Trophoblast cell (in vitro differentiated cells and primary cell): ENCODE measurements around the gene PHIP.

Experiments used
- DNase-seq, 2 donors: peaks; one replicate each; pipeline ENCODE4 v3.0.0-alpha.2; 2016
- H2AFZ ChIP-seq: 2 replicates; pipeline ENCODE4 v1.6.1; 2013; ENCODE audit warnings: low read length, moderate library complexity, mild to moderate bottlenecking; ENCODE audit not compliant: insufficient read depth, poor library complexity
- H2AK5ac ChIP-seq: 2 replicates; pipeline ENCODE4 v1.6.1; 2013; ENCODE audit warnings: mild to moderate bottlenecking, low read length
- H2BK120ac ChIP-seq: 2 replicates; pipeline ENCODE4 v1.6.1; 2013; ENCODE audit warnings: low read length, mild to moderate bottlenecking, moderate library complexity; ENCODE audit not compliant: insufficient read depth, poor library complexity
- H2BK12ac ChIP-seq: 2 replicates; pipeline ENCODE4 v1.6.1; 2013; ENCODE audit warnings: mild to moderate bottlenecking, low read length, moderate library complexity
- H2BK5ac ChIP-seq: 2 replicates; pipeline ENCODE4 v1.6.1; 2013; ENCODE audit warnings: low read length, low read depth, moderate library complexity, mild to moderate bottlenecking; ENCODE audit not compliant: poor library complexity
- H3K14ac ChIP-seq: 2 replicates; pipeline ENCODE4 v1.6.1; 2013; ENCODE audit warnings: mild to moderate bottlenecking, low read length
- H3K18ac ChIP-seq: 2 replicates; pipeline ENCODE4 v1.6.1; 2013; ENCODE audit warnings: mild to moderate bottlenecking, low read length
- H3K23ac ChIP-seq: 2 replicates; pipeline ENCODE4 v1.6.1; 2013; ENCODE audit warnings: low read length
- H3K27ac ChIP-seq: 2 replicates; pipeline ENCODE4 v1.5.1; 2013; ENCODE audit warnings: low read depth, mild to moderate bottlenecking, inconsistent platforms, low read length, moderate library complexity
- H3K27me3 ChIP-seq: 2 replicates; pipeline ENCODE4 v1.6.1; 2013; ENCODE audit warnings: inconsistent platforms, mild to moderate bottlenecking, low read length, moderate library complexity; ENCODE audit not compliant: insufficient read depth
- H3K36me3 ChIP-seq, 2 experiments: 1 replicate in 1 of 2; 2 replicates in 1 of 2; pipeline ENCODE4 v1.6.1; 2013; ENCODE audit warnings: low read length in 2 of 2, mild to moderate bottlenecking in 2 of 2, moderate library complexity in 1 of 2; ENCODE audit not compliant: insufficient read depth in 2 of 2, control insufficient read depth in 1 of 2
- H3K4ac ChIP-seq: 2 replicates; pipeline ENCODE4 v1.6.1; 2013; ENCODE audit warnings: low read depth, mild to moderate bottlenecking, low read length, moderate library complexity
- H3K4me1 ChIP-seq, 2 experiments: 1 replicate in 1 of 2; 2 replicates in 1 of 2; pipeline ENCODE4 v1.6.1; 2013; ENCODE audit warnings: low read length in 2 of 2, mild to moderate bottlenecking in 2 of 2, moderate library complexity in 1 of 2; ENCODE audit not compliant: insufficient read depth in 2 of 2, control insufficient read depth in 1 of 2
- H3K4me2 ChIP-seq: 2 replicates; pipeline ENCODE4 v1.6.1; 2013; ENCODE audit warnings: inconsistent platforms, mild to moderate bottlenecking, low read length, moderate library complexity
- H3K4me3 ChIP-seq: 2 replicates; pipeline ENCODE4 v1.5.1; 2013; ENCODE audit warnings: mild to moderate bottlenecking, low read depth, low read length, inconsistent platforms
- H3K79me1 ChIP-seq: one replicate; pipeline ENCODE4 v1.6.1; 2013; ENCODE audit warnings: low read length
- H3K79me2 ChIP-seq: 2 replicates; pipeline ENCODE4 v1.6.1; 2013; ENCODE audit warnings: low read length, mild to moderate bottlenecking; ENCODE audit not compliant: control insufficient read depth, insufficient read depth, poor library complexity
- H3K9ac ChIP-seq: 2 replicates; pipeline ENCODE4 v1.6.1; 2013; ENCODE audit warnings: mild to moderate bottlenecking, low read length
- H3K9me3 ChIP-seq: 2 replicates; pipeline ENCODE4 v1.6.1; 2013; ENCODE audit warnings: low read depth, mild to moderate bottlenecking, control low read depth, inconsistent platforms, low read length; ENCODE audit not compliant: insufficient read depth
- H4K12ac ChIP-seq: 2 replicates; pipeline ENCODE4 v1.6.1; 2013; ENCODE audit warnings: low read depth, mild to moderate bottlenecking, low read length, moderate library complexity
- H4K8ac ChIP-seq: 2 replicates; pipeline ENCODE4 v1.6.1; 2013; ENCODE audit warnings: low read depth, mild to moderate bottlenecking, low read length, moderate library complexity
- H4K91ac ChIP-seq: one replicate; pipeline ENCODE4 v1.6.1; 2013; ENCODE audit warnings: low read depth, mild to moderate bottlenecking, low read length, moderate library complexity
- WGBS: extraction: QIAGEN DNeasy Blood & Tissue Kit; methylation state at CpG from one replicate; pipeline ENCODE4 v1.1.7; 2013; ENCODE audit warnings: missing lambda C conversion rate; ENCODE audit not compliant: insufficient read length, insufficient coverage; ENCODE audit errors: extremely low coverage; 5-methylcytosine and 5-hydroxymethylcytosine counted together

Gene PHIP

DNA sequence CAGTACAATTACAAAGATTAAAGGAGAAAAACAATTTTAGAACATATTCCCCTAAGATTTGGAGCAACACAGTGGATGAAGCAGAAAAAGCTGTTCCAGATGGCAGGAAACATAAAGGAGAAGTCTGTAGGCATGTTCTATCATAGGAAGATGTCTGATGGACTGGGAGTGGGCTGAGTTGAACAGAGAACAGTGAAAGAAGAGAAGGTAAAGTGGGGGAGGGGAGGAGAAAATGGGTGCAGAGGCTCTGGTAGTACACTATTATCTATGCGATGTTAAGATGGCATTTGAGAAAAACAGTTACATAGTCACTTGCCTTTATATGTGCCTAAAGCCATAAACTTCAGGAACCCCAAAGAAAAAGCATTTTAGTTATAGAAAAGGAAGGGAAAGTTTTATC, 4.2 kb upstream of the PHIP start:
- no peak overlapping the region for H4K12ac ChIP-seq
- DNase-seq = no peak
- no peaks in the 10 kb centered on the region for H3K36me3 ChIP-seq
- no peaks in the 10 kb centered on the region for H3K4me1 ChIP-seq
- no peak overlapping the region for H3K4me3 ChIP-seq
- no peak overlapping the region for H3K4ac ChIP-seq
- no peak overlapping the region for H2BK5ac ChIP-seq
- H2AFZ ChIP-seq = no peak overlapping the region
- H3K23ac ChIP-seq = no peak overlapping the region
- H3K14ac ChIP-seq = no peak overlapping the region
- no peak overlapping the region for H4K91ac ChIP-seq
- no peak overlapping the region for H3K27ac ChIP-seq
- H3K9ac ChIP-seq = no peak overlapping the region
- H3K18ac ChIP-seq = no peak overlapping the region
- H2BK12ac ChIP-seq = no peak overlapping the region
- H3K9me3 ChIP-seq = no peaks in the 10 kb centered on the region
- no peak overlapping the region for H2BK120ac ChIP-seq
- H2AK5ac ChIP-seq = no peak overlapping the region
- H3K27me3 ChIP-seq = no peaks in the 10 kb centered on the region
- WGBS = no CpG with 5 or more reads among the region's 1 CpG
- H3K4me2 ChIP-seq = no peak overlapping the region
- no peak overlapping the region for H4K8ac ChIP-seq
- peaks cover 9% of the 10 kb centered on the region for H3K79me1 ChIP-seq
- H3K79me2 ChIP-seq = peaks cover 8% of the 10 kb centered on the region

DNA sequence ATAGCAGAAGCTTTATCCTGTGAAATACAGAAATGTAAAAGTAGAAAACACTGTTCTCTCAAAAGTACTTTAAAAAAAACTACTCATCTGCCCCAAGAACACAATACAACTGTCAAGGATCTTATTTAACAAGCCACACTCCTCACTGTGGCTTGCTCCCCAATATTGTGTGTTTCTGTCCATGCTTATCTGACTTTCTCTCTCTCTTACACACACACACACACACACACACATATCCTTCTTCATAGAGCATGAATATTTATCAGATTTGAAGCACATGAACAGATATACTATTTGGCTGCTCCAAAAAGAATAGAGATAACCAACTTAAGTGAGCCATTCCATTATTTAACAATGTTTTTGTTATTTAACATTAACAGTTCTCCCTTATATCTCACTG, 3.6 kb upstream of the PHIP start:
- Histone ChIP-seq H2BK12ac (no peak overlapping the region), H3K23ac (no peak overlapping the region), H2BK120ac (no peak overlapping the region), H3K27me3 (no peaks in the 10 kb centered on the region), H3K9ac (no peak overlapping the region), H3K9me3 (no peaks in the 10 kb centered on the region), H4K8ac (no peak overlapping the region), H3K27ac (no peak overlapping the region), H2AFZ (no peak overlapping the region), H2AK5ac (no peak overlapping the region), H3K4me1 (no peaks in the 10 kb centered on the region), H3K79me2 (peaks cover 8% of the 10 kb centered on the region), H3K36me3 (no peaks in the 10 kb centered on the region), H3K4me3 (no peak overlapping the region), H4K91ac (no peak overlapping the region), H3K4ac (no peak overlapping the region), H3K79me1 (peaks cover 9% of the 10 kb centered on the region), H3K14ac (no peak overlapping the region), H4K12ac (no peak overlapping the region), H3K18ac (no peak overlapping the region), H2BK5ac (no peak overlapping the region), H3K4me2 (no peak overlapping the region)
- DNase-seq = no peak

DNA sequence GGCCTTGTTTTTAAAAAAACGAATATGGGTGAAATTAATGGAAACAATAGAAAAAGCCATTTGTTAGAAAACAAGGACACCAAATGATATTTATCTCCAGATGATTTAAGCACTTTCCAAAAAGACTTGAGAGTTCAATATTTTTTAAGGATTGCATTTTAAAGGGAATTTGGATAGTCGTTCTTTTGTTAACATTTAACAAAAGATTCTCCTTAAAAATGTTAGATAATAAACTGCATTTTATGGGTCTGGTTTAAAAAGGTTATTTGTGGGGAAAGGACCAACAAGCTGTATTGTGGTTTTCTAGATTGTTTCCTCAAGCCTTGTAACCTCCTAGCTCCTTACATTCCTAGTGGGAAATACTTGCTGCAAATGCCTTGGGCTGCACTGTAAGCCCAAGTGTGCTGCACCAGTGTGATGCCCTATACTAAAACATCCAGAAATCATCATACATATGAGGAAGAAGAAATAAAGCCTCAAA, 1.5 kb upstream of the PHIP start:
- DNase-seq = no peak
- Histone ChIP-seq H2BK5ac (no peak overlapping the region), H3K79me1 (peaks cover 9% of the 10 kb centered on the region), H3K4me1 (no peaks in the 10 kb centered on the region), H3K4me2 (no peak overlapping the region), H3K23ac (no peak overlapping the region), H3K4me3 (no peak overlapping the region), H3K27ac (no peak overlapping the region), H2BK12ac (no peak overlapping the region), H2AK5ac (no peak overlapping the region), H2AFZ (no peak overlapping the region), H3K9ac (no peak overlapping the region), H3K36me3 (no peaks in the 10 kb centered on the region), H3K27me3 (no peaks in the 10 kb centered on the region), H3K14ac (no peak overlapping the region), H3K4ac (no peak overlapping the region), H3K18ac (no peak overlapping the region), H3K79me2 (peaks cover 8% of the 10 kb centered on the region), H2BK120ac (no peak overlapping the region), H4K12ac (no peak overlapping the region), H4K8ac (no peak overlapping the region), H4K91ac (no peak overlapping the region), H3K9me3 (no peaks in the 10 kb centered on the region)
- no CpG with 5 or more reads among the region's 2 CpGs for WGBS

DNA sequence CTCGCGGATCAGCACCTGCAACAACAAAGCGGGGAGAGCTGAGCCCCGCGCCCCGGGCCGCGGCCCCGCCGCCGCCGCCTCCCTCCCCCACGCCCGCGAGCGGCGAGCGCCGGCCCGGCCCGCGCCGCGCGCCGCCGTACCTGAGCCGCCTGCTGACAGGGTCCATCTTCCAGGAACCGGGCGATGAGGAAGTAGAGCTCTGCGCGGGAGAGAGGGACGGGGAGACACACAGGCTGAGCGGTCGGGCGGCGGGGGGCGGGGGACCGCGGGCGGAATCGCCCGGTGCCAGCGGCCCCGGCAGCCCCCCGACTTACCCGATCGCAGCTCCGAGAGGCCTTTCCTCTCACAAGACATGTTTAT, 359 bp downstream of the PHIP start:
- H3K4me1 ChIP-seq = no peaks in the 10 kb centered on the region
- H4K91ac ChIP-seq = peak overlapping the region; percentile 72
- peak overlapping the region; percentile 78 for H2BK120ac ChIP-seq
- peak overlapping the region; percentile 85 for H4K12ac ChIP-seq
- H3K79me1 ChIP-seq = peaks cover 9% of the 10 kb centered on the region
- peak overlapping the region; percentile 93 for H2BK5ac ChIP-seq
- H3K4ac ChIP-seq = peak overlapping the region; percentile 91
- H3K9me3 ChIP-seq = no peaks in the 10 kb centered on the region
- H3K27ac ChIP-seq = peak overlapping the region; percentile 96
- no peak overlapping the region for H2BK12ac ChIP-seq
- H3K4me3 ChIP-seq = peak overlapping the region; percentile 86
- no CpG with 5 or more reads among the region's 49 CpGs for WGBS
- peak in 1 of 2 donors; percentile 12 for DNase-seq
- peak overlapping the region; percentile 32 for H3K4me2 ChIP-seq
- H3K23ac ChIP-seq = no peak overlapping the region
- H3K27me3 ChIP-seq = no peaks in the 10 kb centered on the region
- H3K36me3 ChIP-seq = no peaks in the 10 kb centered on the region
- no peak overlapping the region for H2AK5ac ChIP-seq
- peak overlapping the region; percentile 95 for H3K18ac ChIP-seq
- H3K9ac ChIP-seq = peak overlapping the region; percentile 96
- H3K14ac ChIP-seq = peak overlapping the region; percentile 94
- H4K8ac ChIP-seq = peak overlapping the region; percentile 77
- H3K79me2 ChIP-seq = peaks cover 8% of the 10 kb centered on the region
- H2AFZ ChIP-seq = peak overlapping the region; percentile 71
